Transverse colon (tissue), 4 donors: Measurements from ENCODE around the gene GOLGA8S. TPM values are rescaled to one million over a fixed set of nuclear protein-coding genes. Genes with fewer than 3 reads are reported as not detected.
"Not testable (repeated sequence)": the region's sequence is repeated elsewhere in the genome, so short reads cannot be mapped to it uniquely, and the experiment has no call there.

Source experiments
- DNase-seq: peaks from one replicate; pipeline ENCODE4 v3.0.0-alpha.2; 2019
- H3K27ac ChIP-seq, 4 donors: fragments of 200-600 bp; sonication (generic); 2 replicates each; pipeline ENCODE4 v1.5.1; 2016 to 2018; ENCODE audit warnings: inconsistent platforms in 4 of 4
- H3K27me3 ChIP-seq: fragments of 200-600 bp; sonication (generic); 2 replicates; pipeline ENCODE4 v1.5.1; 2017; ENCODE audit warnings: inconsistent platforms
- H3K36me3 ChIP-seq, 4 donors: fragments of 200-600 bp; sonication (generic); 2 replicates each; pipeline ENCODE4 v1.5.1; 2017 to 2019; ENCODE audit warnings: inconsistent platforms in 4 of 4
- H3K4me1 ChIP-seq, 4 donors: fragments of 200-600 bp; sonication (generic); 2 replicates each; pipeline ENCODE4 v1.5.1; 2017 to 2020; ENCODE audit warnings: inconsistent platforms in 4 of 4
- H3K4me3 ChIP-seq, 4 donors: fragments of 200-600 bp; sonication (generic); 1 replicate in 1 of 4; 2 replicates in 3 of 4; pipeline versions ENCODE4 v1.5.1 to v1.6.1; 2017 to 2019; ENCODE audit warnings: inconsistent platforms in 4 of 4
- H3K9me3 ChIP-seq, 2 donors: fragments of 200-600 bp; sonication (generic); 2 replicates each; pipeline ENCODE4 v1.5.1; 2017 to 2019; ENCODE audit warnings: inconsistent platforms in 2 of 2
- CTCF ChIP-seq, 5 experiments: fragments of 200-600 bp in 3 of 5; fragments of 450-650 bp in 2 of 5; sonication (generic) in 3 of 5; IDR thresholded peaks; 1 replicate in 2 of 5; 2 replicates in 3 of 5; pipeline ENCODE4 v1.5.1; 2016 to 2017; ENCODE audit warnings: antibody characterized with exemption in 5 of 5, inconsistent platforms in 3 of 5, mild to moderate bottlenecking in 2 of 5, moderate library complexity in 1 of 5
- EP300 ChIP-seq: sonication (generic); formaldehyde crosslinking; IDR thresholded peaks from one replicate; pipeline ENCODE4 v1.6.1; 2017; ENCODE audit warnings: antibody characterized with exemption, low read depth
- POLR2A ChIP-seq: fragments of 450-650 bp; IDR thresholded peaks from one replicate; pipeline ENCODE4 v1.6.1; 2016; ENCODE audit warnings: antibody characterized with exemption, mild to moderate bottlenecking, moderate library complexity
- POLR2AphosphoS5 ChIP-seq, 3 donors: sonication (generic); formaldehyde crosslinking; IDR thresholded peaks; one replicate each; pipeline ENCODE4 v1.6.1; 2016; ENCODE audit warnings: antibody characterized with exemption in 3 of 3
- WGBS, 2 donors: methylation state at CpG; one replicate each; pipeline ENCODE4 v1.1.5; 2018; ENCODE audit warnings: low coverage in 1 of 2; 5-methylcytosine and 5-hydroxymethylcytosine counted together
- in situ Hi-C, 4 donors: fragments of 200-750 bp; cut with MboI; loops; one replicate each; pipeline versions ENCODE4 v1.15.0 to v1.15.1; 2017; ENCODE audit warnings: low sequenced_read_pairs in 3 of 4, low pct_ligation_motif_present in 1 of 4, low pct_unique_long_range_greater_than_20kb in 1 of 4
- intact Hi-C: fragments of 100-400 bp; cut with DNase I; formaldehyde crosslinking; loops from one replicate; pipeline ENCODE4 v1.15.1; 2023; ENCODE audit warnings: low total_unique reads
- total RNA-seq, 4 donors: library from RNA; depleted of rRNA; stranded (reverse); fragments of >200 nt; gene quantifications; one replicate each; pipeline ENCODE4 v1.1.0, GENCODE V29; 2016

Gene GOLGA8S
- total RNA-seq, 4 donors from 2014 or later, result not detected

DNA sequence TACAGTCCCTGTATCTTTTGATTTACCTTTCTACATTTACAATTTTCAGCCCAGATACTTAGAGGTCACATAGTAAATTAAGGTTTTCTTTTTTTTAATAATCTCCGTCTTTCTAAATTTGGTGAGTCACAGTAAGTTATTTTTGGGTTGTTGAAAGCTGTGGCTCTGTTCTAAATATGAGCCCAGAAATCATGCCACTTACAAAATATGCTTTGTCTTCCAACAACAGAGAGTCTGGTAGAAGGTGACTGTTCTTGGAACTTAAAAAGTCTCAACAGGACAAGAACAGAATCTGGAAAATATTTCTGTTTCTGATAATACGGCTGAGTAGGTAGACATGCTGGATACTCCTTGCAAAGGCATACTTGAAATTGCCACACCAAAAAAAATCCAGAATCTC, 16.0 kb downstream of the GOLGA8S start:
- TF ChIP-seq POLR2AphosphoS5 (IDR thresholded peaks at IDR 0.05), result no peak
- TF ChIP-seq POLR2A, result no peak
- TF ChIP-seq CTCF (IDR thresholded peaks at IDR 0.05), result no peak
- TF ChIP-seq EP300, result no peak
- Histone ChIP-seq H3K4me1 (no peaks in the 10 kb centered on the region), H3K4me3 (no peak overlapping the region), H3K9me3 (no peaks in the 10 kb centered on the region), H3K36me3 (no peaks in the 10 kb centered on the region), H3K27me3 (no peaks in the 10 kb centered on the region), H3K27ac (no peak overlapping the region)
- 75 to 85% methylated on average over 2 of the region's 2 CpGs for WGBS, 2 donors
- intact Hi-C loops, result no loop called here
- no peak for DNase-seq
- in situ Hi-C loops, result no loop called here

DNA sequence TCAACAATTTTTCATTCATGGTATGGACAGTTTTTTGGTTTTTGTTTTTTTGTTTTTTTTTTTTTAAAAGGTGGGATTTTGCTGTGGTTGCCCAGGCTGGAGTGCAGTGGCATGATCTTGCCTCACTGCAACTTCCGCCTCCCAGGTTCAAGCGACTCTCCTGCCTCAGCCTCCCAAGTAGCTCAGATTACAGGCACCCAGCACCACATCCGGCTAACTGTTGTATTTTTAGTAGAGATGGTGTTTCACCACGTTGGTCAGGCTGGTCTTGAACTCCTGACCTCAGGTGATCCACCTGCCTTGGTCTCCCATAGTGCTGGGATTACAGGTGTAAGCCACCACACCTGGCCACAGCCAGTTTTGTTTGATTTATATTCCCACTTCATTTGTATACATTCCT, 16.6 kb downstream of the GOLGA8S start:
- WGBS, 2 donors, result 71% methylated on average over 4 of the region's 4 CpGs; no CpG with 5 or more reads in 1 of the 2 donors
- H3K9me3 ChIP-seq, in situ Hi-C loops, DNase-seq, H3K4me3 ChIP-seq, H3K27ac ChIP-seq, H3K27me3 ChIP-seq, H3K36me3 ChIP-seq, H3K4me1 ChIP-seq, intact Hi-C loops: not testable (repeated sequence)

GRCh38 chr15:23371868-23372267, 17.3 kb downstream of the GOLGA8S start:
- in situ Hi-C loops, H3K27ac ChIP-seq, H3K36me3 ChIP-seq, intact Hi-C loops, H3K27me3 ChIP-seq, DNase-seq, H3K9me3 ChIP-seq, H3K4me1 ChIP-seq, H3K4me3 ChIP-seq: not testable (repeated sequence)
- WGBS, 2 donors, result 66 to 73% methylated on average over 3 of the region's 3 CpGs

DNA sequence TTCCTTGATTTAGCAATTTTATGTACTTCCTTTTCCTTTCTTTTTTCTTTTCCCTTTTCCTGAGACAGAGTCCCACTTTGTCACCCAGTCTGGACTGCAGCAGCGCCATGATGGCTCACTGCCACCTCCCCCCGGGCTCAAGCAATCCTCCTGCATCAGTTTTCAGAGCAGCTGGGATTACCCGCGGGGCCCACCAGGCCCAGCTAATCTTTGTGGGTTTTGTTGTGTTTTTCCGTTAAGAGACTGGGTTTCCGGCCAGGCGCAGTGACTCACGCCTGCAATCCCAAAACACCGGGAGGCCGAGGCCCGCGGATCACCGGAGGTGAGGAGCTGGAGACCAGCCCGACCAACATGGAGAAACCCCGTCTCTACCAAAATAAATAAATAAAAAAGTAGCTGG, 17.7 kb downstream of the GOLGA8S start:
- Histone ChIP-seq H3K4me3 (no peak overlapping the region), H3K36me3 (no peaks in the 10 kb centered on the region), H3K27me3 (no peaks in the 10 kb centered on the region), H3K27ac (no peak overlapping the region), H3K9me3 (no peaks in the 10 kb centered on the region), H3K4me1 (no peaks in the 10 kb centered on the region)
- in situ Hi-C loops, result no loop called here
- TF ChIP-seq POLR2AphosphoS5 (IDR thresholded peaks at IDR 0.05), result no peak
- no peak for DNase-seq
- intact Hi-C loops, result no loop called here
- 91 to 93% methylated on average over 5 to 15 of the region's 15 CpGs for WGBS, 2 donors

GRCh38 chr15:23372891-23373600, 18.5 kb downstream of the GOLGA8S start:
- not testable (repeated sequence) for DNase-seq, H3K9me3 ChIP-seq
- 93 to 96% methylated on average over 16 to 40 of the region's 40 CpGs for WGBS, 2 donors

DNA sequence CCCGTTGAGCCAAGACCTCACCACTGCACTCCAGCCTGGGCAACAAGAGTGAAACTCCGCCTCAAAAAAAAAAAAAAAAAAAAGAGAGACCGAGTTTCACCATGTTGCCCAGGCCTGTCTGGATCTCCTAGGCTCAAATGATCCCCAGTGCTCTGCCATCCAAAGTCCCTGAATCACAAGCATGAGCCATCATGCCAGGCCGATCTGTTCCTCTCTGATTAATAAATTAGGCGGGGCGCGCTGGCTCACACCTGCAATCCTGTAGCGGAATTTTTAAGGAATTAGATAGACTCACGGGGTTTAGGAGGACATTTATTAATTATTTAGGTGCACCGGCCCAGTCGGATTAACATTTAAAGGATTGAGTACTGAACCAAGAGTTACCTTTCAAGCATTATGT, 19.7 kb downstream of the GOLGA8S start:
- H3K27me3 ChIP-seq, H3K4me3 ChIP-seq, in situ Hi-C loops, H3K27ac ChIP-seq, H3K36me3 ChIP-seq, intact Hi-C loops, H3K9me3 ChIP-seq, H3K4me1 ChIP-seq, DNase-seq: not testable (repeated sequence)
- WGBS, 2 donors, result 90 to 100% methylated on average over 3 to 11 of the region's 11 CpGs

More at GRCh38 chr15:23372891-23373600, 18.5 kb downstream of the GOLGA8S start:
- H3K4me3 ChIP-seq, H3K36me3 ChIP-seq, H3K4me1 ChIP-seq, in situ Hi-C loops, H3K27ac ChIP-seq, H3K27me3 ChIP-seq, intact Hi-C loops: not testable (repeated sequence)

DNA sequence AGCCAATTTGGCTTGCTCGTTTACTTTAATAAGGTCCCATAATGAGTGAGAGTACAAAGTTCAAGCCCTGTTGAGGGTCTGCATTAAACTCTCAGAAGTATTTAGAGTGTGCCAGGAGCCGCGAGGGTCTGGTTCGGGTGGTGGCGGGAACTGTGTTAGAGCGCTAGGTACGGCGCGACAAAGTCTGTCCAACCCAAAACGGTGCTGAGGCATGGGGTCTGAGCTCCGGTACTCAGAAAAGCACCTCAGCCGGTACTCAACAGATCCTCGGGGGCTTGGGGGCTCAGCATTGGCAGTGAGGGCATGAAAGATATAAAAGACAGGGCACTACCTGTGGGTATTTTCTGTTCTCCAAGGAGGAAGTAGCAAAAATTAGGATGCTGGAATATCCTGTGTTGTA, 24.4 kb downstream of the GOLGA8S start:
- H3K27ac ChIP-seq, H3K4me3 ChIP-seq, H3K4me1 ChIP-seq, in situ Hi-C loops, intact Hi-C loops, H3K9me3 ChIP-seq, H3K36me3 ChIP-seq, H3K27me3 ChIP-seq, DNase-seq: not testable (repeated sequence)
- 92% methylated on average over 13 of the region's 13 CpGs; no CpG with 5 or more reads in 1 of the 2 donors for WGBS, 2 donors

- H3K36me3 ChIP-seq, H3K4me3 ChIP-seq, in situ Hi-C loops, H3K9me3 ChIP-seq, H3K4me1 ChIP-seq, intact Hi-C loops, H3K27me3 ChIP-seq, DNase-seq, H3K27ac ChIP-seq: not testable (repeated sequence)
- 66% methylated on average over 4 of the region's 4 CpGs; no CpG with 5 or more reads in 1 of the 2 donors for WGBS, 2 donors
Observed at GRCh38 chr15:23380700-23381099, 26.2 kb downstream of the GOLGA8S start.

- H3K4me3 ChIP-seq, H3K27me3 ChIP-seq, intact Hi-C loops, H3K4me1 ChIP-seq, H3K36me3 ChIP-seq, in situ Hi-C loops, H3K9me3 ChIP-seq, DNase-seq, H3K27ac ChIP-seq: not testable (repeated sequence)
- WGBS, 2 donors, result 74% methylated on average over 7 of the region's 7 CpGs; no CpG with 5 or more reads in 1 of the 2 donors
Observed at GRCh38 chr15:23381192-23381591, 26.6 kb downstream of the GOLGA8S start.
